HEK293 (cell line): ENCODE measurements around the gene CRYBA2.
A peak's percentile ranks its signal among the peaks of the same experiment; 100 is the strongest.

Source experiments
- CTCF ChIA-PET: fragments of 350-600 bp; formaldehyde crosslinking; extraction: SDS; loops from one replicate; lab custom pipeline; 2021; ENCODE audit warnings: antibody characterized with exemption; lab: Yijun Ruan, JAX
- POLR2A ChIA-PET: fragments of 300-600 bp; formaldehyde crosslinking; extraction: SDS; loops from one replicate; lab custom pipeline; 2020; ENCODE audit warnings: antibody characterized with exemption, inconsistent platforms; lab: Yijun Ruan, JAX
- H3K27ac ChIP-seq: fragments of 200-500 bp; sonication (Bioruptor generic); 2 replicates; pipeline ENCODE4 v1.5.1; 2014; ENCODE audit warnings: low read depth, low read length, control low read depth, inconsistent platforms; ENCODE audit errors: extremely low read depth
- H3K36me3 ChIP-seq, 2 experiments: fragments of 200-500 bp in 1 of 2; sonication (Bioruptor generic) in 1 of 2; 1 replicate in 1 of 2; 2 replicates in 1 of 2; pipeline ENCODE4 v1.5.1; 2014 to 2017; ENCODE audit warnings: inconsistent platforms in 2 of 2, low read length in 2 of 2; ENCODE audit not compliant: control insufficient read depth in 2 of 2, insufficient read depth in 1 of 2
- H3K4me1 ChIP-seq: fragments of 200-500 bp; sonication (Bioruptor generic); 2 replicates; pipeline ENCODE4 v1.5.1; 2014; ENCODE audit warnings: mild to moderate bottlenecking, low read length, inconsistent platforms; ENCODE audit not compliant: control insufficient read depth, insufficient read depth
- H3K4me3 ChIP-seq: 2 replicates; pipeline ENCODE4 v1.5.1; 2011; ENCODE audit warnings: low read depth, mild to moderate bottlenecking, control low read depth, low read length, moderate library complexity
- H3K9me3 ChIP-seq: fragments of 200-500 bp; sonication (Bioruptor generic); 2 replicates; pipeline ENCODE4 v1.5.1; 2014; ENCODE audit warnings: low read depth, low read length, inconsistent platforms; ENCODE audit not compliant: control insufficient read depth, insufficient read depth
- EGR2 ChIP-seq: fragments of 450-650 bp; formaldehyde crosslinking; IDR thresholded peaks from 2 replicates; pipeline ENCODE4 v1.5.1; 2016; ENCODE audit warnings: low read depth, missing biosample characterization, missing genetic modification characterization
- MEIS1 ChIP-seq: sonication (generic); formaldehyde crosslinking; IDR thresholded peaks from 2 replicates; pipeline ENCODE4 v1.8.1; 2022; ENCODE audit warnings: missing genetic modification reagents, mild to moderate bottlenecking, borderline replicate concordance
- MYNN ChIP-seq: fragments of 450-650 bp; formaldehyde crosslinking; IDR thresholded peaks from 2 replicates; pipeline ENCODE4 v1.5.1; 2016; ENCODE audit warnings: missing biosample characterization, missing genetic modification characterization, borderline replicate concordance
- SCRT1 ChIP-seq: fragments of 450-650 bp; formaldehyde crosslinking; IDR thresholded peaks from 2 replicates; pipeline ENCODE4 v1.5.1; 2016; ENCODE audit warnings: missing biosample characterization, missing genetic modification characterization, borderline replicate concordance
- ZBTB17 ChIP-seq: fragments of 450-650 bp; formaldehyde crosslinking; IDR thresholded peaks from 2 replicates; pipeline ENCODE4 v1.5.1; 2016; ENCODE audit warnings: missing biosample characterization, missing genetic modification characterization
- ZBTB49 ChIP-seq: fragments of 450-650 bp; formaldehyde crosslinking; IDR thresholded peaks from 2 replicates; pipeline ENCODE4 v1.5.1; 2016; ENCODE audit warnings: missing biosample characterization, missing genetic modification characterization, low read depth
- ZFP41 ChIP-seq: fragments of 450-650 bp; formaldehyde crosslinking; IDR thresholded peaks from 2 replicates; pipeline ENCODE4 v1.5.1; 2016; ENCODE audit warnings: missing biosample characterization, missing genetic modification characterization, borderline replicate concordance
- ZNF133 ChIP-seq: fragments of 450-650 bp; formaldehyde crosslinking; IDR thresholded peaks from 2 replicates; pipeline ENCODE4 v1.5.1; 2016; ENCODE audit warnings: missing biosample characterization, missing genetic modification characterization
- ZNF169 ChIP-seq: fragments of 450-650 bp; formaldehyde crosslinking; IDR thresholded peaks from 2 replicates; pipeline ENCODE4 v1.5.1; 2016; ENCODE audit warnings: missing biosample characterization, missing genetic modification characterization
- ZNF211 ChIP-seq: fragments of 450-650 bp; formaldehyde crosslinking; IDR thresholded peaks from 2 replicates; pipeline ENCODE4 v1.5.1; 2016; ENCODE audit warnings: low read depth, missing biosample characterization, missing genetic modification characterization
- ZNF214 ChIP-seq: fragments of 450-650 bp; formaldehyde crosslinking; IDR thresholded peaks from 2 replicates; pipeline ENCODE4 v1.5.1; 2017; ENCODE audit warnings: missing biosample characterization, mild to moderate bottlenecking, missing genetic modification characterization, borderline replicate concordance
- ZNF221 ChIP-seq: fragments of 450-650 bp; formaldehyde crosslinking; IDR thresholded peaks from 2 replicates; pipeline ENCODE4 v1.5.1; 2017; ENCODE audit warnings: missing biosample characterization, missing genetic modification characterization, borderline replicate concordance
- ZNF223 ChIP-seq: fragments of 450-650 bp; formaldehyde crosslinking; IDR thresholded peaks from 2 replicates; pipeline ENCODE4 v1.5.1; 2016; ENCODE audit warnings: missing biosample characterization, missing genetic modification characterization
- ZNF239 ChIP-seq: fragments of 450-650 bp; formaldehyde crosslinking; IDR thresholded peaks from 2 replicates; pipeline ENCODE4 v1.5.1; 2016; ENCODE audit warnings: missing biosample characterization, missing genetic modification characterization
- ZNF280D ChIP-seq: fragments of 450-650 bp; formaldehyde crosslinking; IDR thresholded peaks from 2 replicates; pipeline ENCODE4 v1.5.1; 2016; ENCODE audit warnings: missing biosample characterization, missing genetic modification characterization
- ZNF302 ChIP-seq: fragments of 450-650 bp; formaldehyde crosslinking; IDR thresholded peaks from 2 replicates; pipeline ENCODE4 v1.5.1; 2016; ENCODE audit warnings: missing biosample characterization, missing genetic modification characterization, low read depth
- ZNF354C ChIP-seq: fragments of 450-650 bp; formaldehyde crosslinking; IDR thresholded peaks from 2 replicates; pipeline ENCODE4 v1.5.1; 2016; ENCODE audit warnings: missing biosample characterization, missing genetic modification characterization, low read depth, borderline replicate concordance
- ZNF37A ChIP-seq: fragments of 450-650 bp; IDR thresholded peaks from 2 replicates; pipeline ENCODE4 v1.5.1; 2018; ENCODE audit warnings: missing biosample characterization, missing genetic modification characterization
- ZNF518A ChIP-seq: fragments of 450-650 bp; formaldehyde crosslinking; conservative IDR thresholded peaks from 2 replicates; pipeline ENCODE4 v1.5.1; 2016; ENCODE audit warnings: low read depth, missing biosample characterization, missing genetic modification characterization
- ZNF529 ChIP-seq: fragments of 450-650 bp; formaldehyde crosslinking; IDR thresholded peaks from 2 replicates; pipeline ENCODE4 v1.5.1; 2017; ENCODE audit warnings: missing genetic modification characterization, missing biosample characterization; ENCODE audit not compliant: insufficient replicate concordance
- ZNF600 ChIP-seq: fragments of 450-650 bp; formaldehyde crosslinking; IDR thresholded peaks from 2 replicates; pipeline ENCODE4 v1.5.1; 2016; ENCODE audit warnings: missing biosample characterization, missing genetic modification characterization
- ZNF621 ChIP-seq: fragments of 450-650 bp; formaldehyde crosslinking; IDR thresholded peaks from 2 replicates; pipeline ENCODE4 v1.5.1; 2017; ENCODE audit warnings: missing biosample characterization, missing genetic modification characterization
- ZNF639 ChIP-seq: fragments of 450-650 bp; formaldehyde crosslinking; IDR thresholded peaks from 2 replicates; pipeline ENCODE4 v1.5.1; 2016; ENCODE audit warnings: missing biosample characterization, missing genetic modification characterization
- ZNF768 ChIP-seq: fragments of 450-650 bp; formaldehyde crosslinking; IDR thresholded peaks from 2 replicates; pipeline ENCODE4 v1.5.1; 2018; ENCODE audit warnings: missing biosample characterization, mild to moderate bottlenecking, missing genetic modification characterization
- ZNF777 ChIP-seq: fragments of 450-650 bp; formaldehyde crosslinking; IDR thresholded peaks from 2 replicates; pipeline ENCODE4 v1.5.1; 2017; ENCODE audit warnings: missing biosample characterization, missing genetic modification characterization, borderline replicate concordance
- ZSCAN23 ChIP-seq: fragments of 450-650 bp; formaldehyde crosslinking; IDR thresholded peaks from 2 replicates; pipeline ENCODE4 v1.5.1; 2016; ENCODE audit warnings: missing biosample characterization, missing genetic modification characterization

Gene CRYBA2

GRCh38 chr2:218985325-218986091 lies 7.7 kb downstream of the CRYBA2 start:
- ChIA-PET CTCF (interaction anchor here (0.6 kb wide), 1 partner anchor 20 kb away, joined by 3 read pairs; no protein-coding TSS in a partner anchor), POLR2A (no interaction called here)
- Histone ChIP-seq H3K4me1 (no peaks in the 10 kb centered on the region; the same call in 1 of the 2 replicates), H3K4me3 (no peak overlapping the region), H3K27ac (no peak overlapping the region), H3K36me3 (no peaks in the 10 kb centered on the region), H3K9me3 (no peaks in the 10 kb centered on the region)
- TF ChIP-seq ZSCAN23 (tag by site-specific recombination) (no peak), ZNF777 (tag by site-specific recombination) (no peak), ZNF302 (tag by site-specific recombination) (no peak), ZNF529 (tag by site-specific recombination) (no peak), ZNF621 (tag by site-specific recombination) (no peak), MEIS1 (CRISPR knock-in tag) (no peak), ZNF600 (tag by site-specific recombination) (no peak), SCRT1 (tag by site-specific recombination) (no peak), MYNN (tag by site-specific recombination) (no peak), ZBTB49 (tag by site-specific recombination) (no peak), ZNF518A (tag by site-specific recombination) (no peak), ZNF354C (tag by site-specific recombination) (no peak), ZFP41 (tag by site-specific recombination) (no peak), ZNF37A (no peak), ZNF169 (tag by site-specific recombination) (no peak), ZNF214 (tag by site-specific recombination) (no peak), ZNF211 (no peak), ZBTB17 (tag by site-specific recombination) (0 out of 2 replicates have a peak, but pooled peaks have one; percentile 14), ZNF223 (peak; percentile 84), ZNF221 (tag by site-specific recombination) (no peak), ZNF280D (no peak), ZNF239 (no peak), ZNF639 (tag by site-specific recombination) (no peak), ZNF133 (no peak), ZNF768 (tag by site-specific recombination) (no peak), EGR2 (0 out of 2 replicates have a peak, but pooled peaks have one; percentile 10)
